PFSK-1 (cell line): ENCODE measurements around the gene SNX3.

ENCODE experiments used
- FOXP2 ChIP-seq: optimal IDR thresholded peaks from 2 replicates; pipeline ENCODE3; 2011; ENCODE audit warnings: borderline replicate concordance, control low read depth, inconsistent platforms; ENCODE audit not compliant: insufficient read depth; ENCODE audit errors: extremely low read length, extremely low read depth
- POLR2AphosphoS5 ChIP-seq: IDR thresholded peaks from 2 replicates; pipeline ENCODE4 v1.6.1; 2012; ENCODE audit warnings: low read depth, mild to moderate bottlenecking, control low read depth, low read length, moderate library complexity
- REST ChIP-seq, 2 experiments: IDR thresholded peaks; 2 replicates each; pipeline versions ENCODE4 v1.6.1 to v1.8.0; 2011 to 2012; ENCODE audit warnings: low read depth in 2 of 2, low read length in 2 of 2, control low read depth in 1 of 2, inconsistent platforms in 1 of 2, mild to moderate bottlenecking in 1 of 2, moderate library complexity in 1 of 2; ENCODE audit not compliant: insufficient read depth in 1 of 2
- SIN3A ChIP-seq: IDR thresholded peaks from 2 replicates; pipeline ENCODE4 v1.6.1; 2012; ENCODE audit warnings: mild to moderate bottlenecking, low read length, moderate library complexity, borderline replicate concordance; ENCODE audit not compliant: insufficient read depth
- TAF1 ChIP-seq: IDR thresholded peaks from 2 replicates; pipeline ENCODE4 v1.6.1; 2012; ENCODE audit warnings: low read length, control low read depth, borderline replicate concordance; ENCODE audit not compliant: insufficient read depth

Gene SNX3

GRCh38 chr6:108277295-108277694, 16.5 kb upstream of the SNX3 start:
- TF ChIP-seq POLR2AphosphoS5 = no peak
- TF ChIP-seq FOXP2 = no peak
- TF ChIP-seq SIN3A = no peak
- no peak for TF ChIP-seq TAF1
- TF ChIP-seq REST (IDR thresholded peaks at IDR 0.05; ENCODE audit: insufficient read depth in 1 of 2, low read depth in 2 of 2, low read length in 2 of 2) = no peak

GRCh38 chr6:108275976-108276375, 15.1 kb upstream of the SNX3 start:
- TF ChIP-seq TAF1 = no peak
- no peak for TF ChIP-seq REST (IDR thresholded peaks at IDR 0.05; ENCODE audit: insufficient read depth in 1 of 2, low read depth in 2 of 2, low read length in 2 of 2)
- no peak for TF ChIP-seq POLR2AphosphoS5

GRCh38 chr6:108274546-108274945, 13.7 kb upstream of the SNX3 start:
- TF ChIP-seq REST (IDR thresholded peaks at IDR 0.05; ENCODE audit: insufficient read depth in 1 of 2, low read depth in 2 of 2, low read length in 2 of 2) = no peak
- no peak for TF ChIP-seq FOXP2
- TF ChIP-seq TAF1 = no peak
- TF ChIP-seq SIN3A = no peak
- TF ChIP-seq POLR2AphosphoS5 = no peak

- TF ChIP-seq REST (IDR thresholded peaks at IDR 0.05; ENCODE audit: insufficient read depth in 1 of 2, low read depth in 2 of 2, low read length in 2 of 2) (no peak), TAF1 (no peak), SIN3A (no peak), FOXP2 (no peak), POLR2AphosphoS5 (no peak)
These were observed 8.0 kb upstream of the SNX3 start for GRCh38 chr6:108268845-108269244.

GRCh38 chr6:108263371-108263770, 2.5 kb upstream of the SNX3 start:
- TF ChIP-seq FOXP2 (no peak), SIN3A (no peak), TAF1 (no peak), POLR2AphosphoS5 (no peak), REST (IDR thresholded peaks at IDR 0.05; ENCODE audit: insufficient read depth in 1 of 2, low read depth in 2 of 2, low read length in 2 of 2) (no peak)
